Subcutaneous abdominal adipose tissue (tissue), 5 donors: ENCODE measurements around the gene KDM4B.
A peak's percentile ranks its signal among the peaks of the same experiment; 100 is the strongest.
"Not testable (repeated sequence)": the region's sequence is repeated elsewhere in the genome, so short reads cannot be mapped to it uniquely, and the experiment has no call there.

ENCODE experiments used
- H3K27ac ChIP-seq: one replicate; pipeline ENCODE4 v1.7.0; 2013; ENCODE audit warnings: low read depth, mild to moderate bottlenecking, inconsistent platforms, low read length, moderate library complexity
- H3K27me3 ChIP-seq, 5 donors: one replicate each; pipeline ENCODE4 v1.7.0; 2013; ENCODE audit warnings: low read length in 5 of 5, inconsistent platforms in 1 of 5; ENCODE audit not compliant: control insufficient read depth in 5 of 5, insufficient read depth in 4 of 5
- H3K36me3 ChIP-seq, 5 donors: one replicate each; pipeline ENCODE4 v1.7.0; 2013; ENCODE audit warnings: low read length in 5 of 5; ENCODE audit not compliant: control insufficient read depth in 5 of 5, insufficient read depth in 5 of 5
- H3K4me1 ChIP-seq, 5 donors: one replicate each; pipeline ENCODE4 v1.7.0; 2013; ENCODE audit warnings: low read length in 5 of 5, mild to moderate bottlenecking in 3 of 5, moderate library complexity in 1 of 5; ENCODE audit not compliant: control insufficient read depth in 5 of 5, insufficient read depth in 5 of 5
- H3K4me3 ChIP-seq, 5 donors: one replicate each; pipeline ENCODE4 v1.7.0; 2013; ENCODE audit warnings: low read length in 5 of 5, low read depth in 1 of 5
- H3K9ac ChIP-seq, 5 donors: one replicate each; pipeline ENCODE4 v1.7.0; 2013; ENCODE audit warnings: low read length in 5 of 5, mild to moderate bottlenecking in 4 of 5, moderate library complexity in 3 of 5
- H3K9me3 ChIP-seq, 5 donors: one replicate each; pipeline ENCODE4 v1.7.0; 2013; ENCODE audit warnings: low read length in 5 of 5; ENCODE audit not compliant: control insufficient read depth in 5 of 5
- donor health status: healthy.
- donor health status: healthy.
- donor health status: healthy.
- donor health status: healthy.
- donor health status: healthy.

KDM4B gene

GRCh38 chr19:4974880-4975469 is 6.1 kb downstream of the KDM4B start:
- Histone ChIP-seq H3K27me3 (no peaks in the 10 kb centered on the region), H3K9ac (no peak overlapping the region), H3K4me1 (peaks cover 24 to 79% (median 75%) of the 10 kb centered on the region in 5 donors), H3K9me3 (no peaks in the 10 kb centered on the region), H3K27ac (no peak overlapping the region), H3K4me3 (no peak overlapping the region), H3K36me3 (no peaks in the 10 kb centered on the region)

GRCh38 chr19:4975601-4976000 is 6.7 kb downstream of the KDM4B start:
- not testable (repeated sequence) for H3K4me3 ChIP-seq, H3K9me3 ChIP-seq, H3K9ac ChIP-seq, H3K27me3 ChIP-seq, H3K36me3 ChIP-seq
- peak overlapping the region; percentile 23 for H3K27ac ChIP-seq
- H3K4me1 ChIP-seq = peaks cover 20 to 73% (median 69%) of the 10 kb centered on the region in 5 donors

GRCh38 chr19:4976401-4977298 is 7.7 kb downstream of the KDM4B start:
- H3K27me3 ChIP-seq = no peaks in the 10 kb centered on the region
- H3K27ac ChIP-seq = peak overlapping the region; percentile 76
- H3K4me3 ChIP-seq = peak overlapping the region; percentile 38 to 47 (median 42)
- H3K9me3 ChIP-seq = no peaks in the 10 kb centered on the region
- H3K4me1 ChIP-seq = peaks cover 15 to 63% (median 62%) of the 10 kb centered on the region in 5 donors
- no peaks in the 10 kb centered on the region for H3K36me3 ChIP-seq
- H3K9ac ChIP-seq = peak overlapping the region in 3 of 5 donors; percentile 33 to 62 (median 58)

- peak overlapping the region; percentile 76 for H3K27ac ChIP-seq
- peak overlapping the region in 4 of 5 donors; percentile 19 to 47 (median 42) for H3K4me3 ChIP-seq
- H3K4me1 ChIP-seq = peaks cover 15 to 54% (median 54%) of the 10 kb centered on the region in 5 donors
- no peaks in the 10 kb centered on the region for H3K9me3 ChIP-seq
- no peaks in the 10 kb centered on the region for H3K36me3 ChIP-seq
- H3K9ac ChIP-seq = peak overlapping the region in 1 of 5 donors; percentile 53
- H3K27me3 ChIP-seq = no peaks in the 10 kb centered on the region
These were observed 8.6 kb downstream of the KDM4B start for GRCh38 chr19:4977299-4978174.

GRCh38 chr19:4979211-4979807 is 10.4 kb downstream of the KDM4B start:
- Histone ChIP-seq H3K9ac (no peak overlapping the region), H3K27ac (no peak overlapping the region), H3K27me3 (no peaks in the 10 kb centered on the region), H3K36me3 (peaks cover 0 to 6% (median 3%) of the 10 kb centered on the region in 5 donors), H3K4me3 (no peak overlapping the region), H3K9me3 (no peaks in the 10 kb centered on the region), H3K4me1 (peaks cover 15 to 62% (median 56%) of the 10 kb centered on the region in 5 donors)

- H3K9ac ChIP-seq = no peak overlapping the region
- H3K4me3 ChIP-seq = no peak overlapping the region
- H3K9me3 ChIP-seq = no peaks in the 10 kb centered on the region
- H3K4me1 ChIP-seq = peaks cover 12 to 61% (median 50%) of the 10 kb centered on the region in 5 donors
- H3K36me3 ChIP-seq = peaks cover 0 to 9% (median 3%) of the 10 kb centered on the region in 5 donors
- no peaks in the 10 kb centered on the region for H3K27me3 ChIP-seq
- H3K27ac ChIP-seq = no peak overlapping the region
These were observed 11.2 kb downstream of the KDM4B start for GRCh38 chr19:4980067-4980466.

GRCh38 chr19:4980838-4981680 is 12.1 kb downstream of the KDM4B start:
- Histone ChIP-seq H3K36me3 (peaks cover 0 to 9% (median 3%) of the 10 kb centered on the region in 5 donors), H3K27me3 (no peaks in the 10 kb centered on the region), H3K27ac (no peak overlapping the region), H3K9me3 (no peaks in the 10 kb centered on the region), H3K4me1 (peaks cover 12 to 55% (median 40%) of the 10 kb centered on the region in 5 donors), H3K9ac (no peak overlapping the region), H3K4me3 (no peak overlapping the region)

GRCh38 chr19:4981681-4981958 is 12.7 kb downstream of the KDM4B start:
- Histone ChIP-seq H3K36me3 (peaks cover 0 to 9% (median 3%) of the 10 kb centered on the region in 5 donors), H3K27ac (no peak overlapping the region)

More at GRCh38 chr19:4981681-4981958, 12.7 kb downstream of the KDM4B start:
- H3K27me3 ChIP-seq = no peaks in the 10 kb centered on the region
- no peak overlapping the region for H3K4me3 ChIP-seq
- peaks cover 8 to 50% (median 34%) of the 10 kb centered on the region in 5 donors for H3K4me1 ChIP-seq
- H3K9ac ChIP-seq = no peak overlapping the region
- H3K9me3 ChIP-seq = no peaks in the 10 kb centered on the region
